Stimulated activated naive CD4-positive, alpha-beta T cell treated with Interleukin-2 at 50 U/mL for 16 hours (primary cell): ENCODE results near the gene TRAF3IP3.

Experiments
- DNase-seq: peaks from one replicate; lab custom pipeline; 2025; lab: John Stamatoyannopoulos, UW

Gene TRAF3IP3

DNA sequence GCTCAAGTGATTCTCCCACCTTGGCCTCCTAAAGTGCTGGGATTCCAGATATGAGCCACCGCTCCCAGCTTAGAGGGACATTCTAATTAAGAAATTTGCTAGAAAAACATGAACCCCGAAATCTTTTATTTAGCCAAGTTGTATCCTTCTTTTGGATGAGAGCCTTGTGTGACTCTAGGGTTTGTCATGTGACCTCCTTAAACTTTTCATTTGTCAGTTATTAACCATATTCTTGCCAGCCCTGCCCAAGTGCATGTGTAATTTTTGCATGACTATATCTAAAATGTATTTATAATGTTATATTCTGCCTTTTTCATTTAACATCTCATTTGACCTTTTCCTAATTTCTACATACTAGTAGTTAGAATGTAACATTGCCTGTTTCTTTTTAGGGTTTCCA is 73.9 kb downstream of the TRAF3IP3 start:
- no peak for DNase-seq

- no peak for DNase-seq
These were observed 74.9 kb downstream of the TRAF3IP3 start for GRCh38 chr1:209830722-209831121.

- DNase-seq, result no peak
These were observed 75.8 kb downstream of the TRAF3IP3 start for GRCh38 chr1:209831615-209832014.
